K562 (cell line): ENCODE measurements around the gene RPL18A. TPM values are rescaled to one million over a fixed set of nuclear protein-coding genes. Genes with fewer than 3 reads are reported as not detected.
A peak's percentile ranks its signal among the peaks of the same experiment; 100 is the strongest.

Experiments used
- CBX1 ChIP-seq: sonication (generic); IDR thresholded peaks from 2 replicates; pipeline ENCODE4 v1.6.1; 2016; ENCODE audit warnings: antibody characterized with exemption, low read depth, mild to moderate bottlenecking
- CEBPZ ChIP-seq: fragments of 150-350 bp; IDR thresholded peaks from 2 replicates; pipeline ENCODE4 v1.6.1; 2014; ENCODE audit warnings: low read depth, mild to moderate bottlenecking, low read length, borderline replicate concordance
- CHD7 ChIP-seq: fragments of 200-600 bp; sonication (generic); IDR thresholded peaks from one replicate; pipeline ENCODE4 v1.6.1; 2012; ENCODE audit warnings: mild to moderate bottlenecking, low read depth, low read length, inconsistent platforms
- MTF1 ChIP-seq: fragments of 250-450 bp; sonication (Bioruptor Pico); IDR thresholded peaks from 2 replicates; pipeline ENCODE4 v1.9.0; 2021; ENCODE audit warnings: moderate library complexity, mild to moderate bottlenecking, inconsistent platforms, borderline replicate concordance
- SLC30A9 ChIP-seq: fragments of 250-450 bp; sonication (Bioruptor Pico); IDR thresholded peaks from 2 replicates; pipeline ENCODE4 v1.8.0; 2022; ENCODE audit warnings: mild to moderate bottlenecking, moderate library complexity
- ZFPM2 ChIP-seq: fragments of 250-450 bp; sonication (Bioruptor Pico); IDR thresholded peaks from 2 replicates; pipeline ENCODE4 v1.5.1; 2022; ENCODE audit warnings: mild to moderate bottlenecking
- ZNF143 ChIP-seq: sonication (generic); formaldehyde crosslinking; IDR thresholded peaks from 2 replicates; pipeline ENCODE4 v1.9.0; 2022; ENCODE audit warnings: mild to moderate bottlenecking, missing genetic modification reagents
- ZNF384 ChIP-seq: IDR thresholded peaks from 2 replicates; pipeline ENCODE4 v1.6.1; 2012; ENCODE audit warnings: low read depth, low read length, improper control_type of control experiment
- ZNF639 ChIP-seq, 2 experiments: fragments of 200-800 bp in 1 of 2; sonication (Bioruptor generic) in 1 of 2; sonication (generic) in 1 of 2; formaldehyde crosslinking in 1 of 2; IDR thresholded peaks in 1 of 2; conservative IDR thresholded peaks in 1 of 2; 2 replicates each; pipeline versions ENCODE4 v1.5.0 to v1.6.1; 2016 to 2020; ENCODE audit warnings: missing compliant biosample characterization in 1 of 2, missing genetic modification characterization in 1 of 2, missing genetic modification reagents in 1 of 2
- polyA plus RNA-seq, 8 experiments: library from polyadenylated mRNA; depleted of rRNA in 4 of 8; stranded (reverse) in 5 of 8; unstranded in 3 of 8; fragments of >200 nt; fragmentation: Nextera tagmentation in 2 of 8; fragmentation: Illumina TruSeq in 1 of 8; extraction: Ambion mirVana in 2 of 8; extraction: Trizol in 1 of 8; gene quantifications; 2 replicates each; pipeline versions ENCODE4 v1.2.1 to v1.2.3, GENCODE V29; 2011 to 2014; ENCODE audit warnings: inconsistent platforms in 1 of 8, missing spikeins in 1 of 8
- total RNA-seq, 7 experiments: library from RNA; depleted of rRNA in 6 of 7; stranded (reverse); fragments of >200 nt in 6 of 7; fragmentation: Illumina TruSeq in 2 of 7; extraction: Trizol in 2 of 7; gene quantifications; 2 replicates each; pipeline versions ENCODE4 v1.2.1 to v1.2.3, GENCODE V29; 2011 to 2021; ENCODE audit warnings: low replicate concordance in 1 of 7

RPL18A gene
- total and polyA plus RNA-seq, 9 of the 15 experiments (the other 6 are each of a cell fraction or from before 2014, with no cell fraction given), result 626 to 2,882 (median 1,895) TPM

- TF ChIP-seq ZFPM2 (CRISPR knock-in tag) (no peak), ZNF143 (CRISPR knock-in tag) (peak; percentile 98), ZNF384 (peak; percentile 47; the same call in 1 of the 2 replicates), ZNF639 (CRISPR knock-in tag; conservative IDR thresholded peaks at IDR 0.05 in 1 of 2, IDR thresholded peaks at IDR 0.05 in 1 of 2) (peak in 1 of 2 experiments; percentile 47; a peak in 1 of 4 replicates), CEBPZ (peak; percentile 92), CHD7 (no peak), CBX1 (peak; percentile 67; the same call in 1 of the 2 replicates), MTF1 (CRISPR knock-in tag) (no peak), SLC30A9 (CRISPR knock-in tag) (no peak)
Observed at GRCh38 chr19:17859533-17860330, at the start of gene RPL18A (continued).
